Neural progenitor cell (in vitro differentiated cells): ENCODE measurements around the gene PTPRK. TPM values are rescaled to one million over a fixed set of nuclear protein-coding genes. Genes with fewer than 3 reads are reported as not detected.

Experiments used
- DNase-seq: peaks from one replicate; pipeline ENCODE4 v3.0.0-alpha.2; 2016; ENCODE audit warnings: low spot score
- H2AFZ ChIP-seq: fragments of 200-600 bp; sonication (generic); replicated peaks from 2 replicates; pipeline ENCODE4 v1.6.1; 2016; ENCODE audit warnings: antibody characterized with exemption
- H3F3A ChIP-seq: fragments of 200-600 bp; sonication (generic); 2 replicates; pipeline ENCODE4 v1.6.1; 2016; ENCODE audit warnings: antibody characterized with exemption, low read depth
- H3K27ac ChIP-seq: fragments of 200-600 bp; sonication (generic); 2 replicates; pipeline ENCODE4 v1.5.1; 2016; ENCODE audit warnings: mild to moderate bottlenecking
- H3K27me3 ChIP-seq: fragments of 200-600 bp; sonication (generic); 2 replicates; pipeline ENCODE4 v1.6.1; 2016; ENCODE audit warnings: mild to moderate bottlenecking, moderate library complexity
- H3K36me3 ChIP-seq: fragments of 200-600 bp; sonication (generic); 2 replicates; pipeline ENCODE4 v1.5.1; 2016
- H3K4me1 ChIP-seq: fragments of 200-600 bp; sonication (generic); 2 replicates; pipeline ENCODE4 v1.6.1; 2016; ENCODE audit warnings: mixed run types
- H3K4me2 ChIP-seq: fragments of 200-600 bp; sonication (generic); 2 replicates; pipeline ENCODE4 v1.6.1; 2016
- H3K4me3 ChIP-seq: fragments of 200-600 bp; sonication (generic); 2 replicates; pipeline ENCODE4 v1.5.1; 2016
- H3K79me2 ChIP-seq: fragments of 200-600 bp; sonication (generic); 2 replicates; pipeline ENCODE4 v1.6.1; 2016; ENCODE audit warnings: low read depth
- H3K9ac ChIP-seq: fragments of 200-600 bp; sonication (generic); 2 replicates; pipeline ENCODE4 v1.6.1; 2016
- H3K9me3 ChIP-seq: fragments of 200-600 bp; sonication (generic); 2 replicates; pipeline ENCODE4 v1.5.1; 2016; ENCODE audit warnings: low read depth
- H4K20me1 ChIP-seq: fragments of 200-600 bp; sonication (generic); 2 replicates; pipeline ENCODE4 v1.6.1; 2016; ENCODE audit warnings: low read depth
- H3K27ac Mint-ChIP-seq: 3 replicates; pipeline ENCODE4 v1.8.0; 2021; ENCODE audit warnings: mixed read lengths
- H3K27me3 Mint-ChIP-seq: 2 replicates; pipeline ENCODE4 v1.8.0; 2022; ENCODE audit warnings: low read depth, mild to moderate bottlenecking, inconsistent platforms, moderate library complexity, mixed read lengths; ENCODE audit not compliant: insufficient read depth
- H3K36me3 Mint-ChIP-seq: 3 replicates; pipeline ENCODE4 v1.8.0; 2021; ENCODE audit warnings: mixed read lengths
- H3K4me1 Mint-ChIP-seq: 3 replicates; pipeline ENCODE4 v1.8.0; 2021; ENCODE audit warnings: mixed read lengths
- H3K4me3 Mint-ChIP-seq: 3 replicates; pipeline ENCODE4 v1.8.0; 2021; ENCODE audit warnings: mild to moderate bottlenecking, moderate library complexity, mixed read lengths
- H3K9me3 Mint-ChIP-seq: 3 replicates; pipeline ENCODE4 v1.8.0; 2020; ENCODE audit warnings: mixed read lengths
- EZH2 ChIP-seq: fragments of 200-600 bp; sonication (generic); IDR thresholded peaks from 2 replicates; pipeline ENCODE4 v1.6.1; 2017; ENCODE audit warnings: antibody characterized with exemption, mild to moderate bottlenecking, moderate library complexity
- EZH2phosphoT487 ChIP-seq: fragments of 200-600 bp; sonication (generic); IDR thresholded peaks from 2 replicates; pipeline ENCODE4 v1.6.1; 2017; ENCODE audit warnings: antibody characterized with exemption
- total RNA-seq: library from RNA; depleted of rRNA; stranded (reverse); fragments of >200 nt; gene quantifications from 2 replicates; pipeline ENCODE4 v1.2.3, GENCODE V29; 2015; ENCODE audit warnings: low replicate concordance
- TF ChIP-seq, protein P1 (sequence below): fragments of 200-600 bp; sonication (generic); IDR thresholded peaks from 2 replicates; pipeline ENCODE4 v1.5.1; 2017; ENCODE audit warnings: antibody characterized with exemption, mild to moderate bottlenecking

PTPRK gene
- total RNA-seq, 1 donor from 2014 or later, result 35.0 TPM

DNA sequence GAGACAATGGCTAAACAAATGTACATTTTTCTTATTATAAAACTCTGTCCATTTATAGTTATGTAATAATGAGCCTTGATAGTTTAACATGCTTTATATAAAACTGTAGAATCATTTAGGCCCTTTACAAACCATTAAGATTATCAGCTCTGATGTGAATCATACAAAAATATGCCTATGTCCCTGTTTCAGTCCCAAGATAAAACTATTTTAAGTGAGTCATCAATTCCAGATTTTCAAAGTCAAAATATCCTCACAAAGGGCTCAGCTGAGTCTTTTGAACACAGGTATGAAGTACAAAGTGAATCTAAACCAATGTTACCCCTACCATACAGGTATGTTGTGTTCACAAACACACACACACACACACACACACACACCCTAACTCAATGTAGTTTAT, 88.0 kb downstream of the PTPRK start:
- H3K4me2 ChIP-seq, result no peak overlapping the region
- H4K20me1 ChIP-seq, result peaks cover 6% of the 10 kb centered on the region
- TF ChIP-seq EZH2 (no peak), EZH2phosphoT487 (no peak)
- TF ChIP-seq, protein P1, sequence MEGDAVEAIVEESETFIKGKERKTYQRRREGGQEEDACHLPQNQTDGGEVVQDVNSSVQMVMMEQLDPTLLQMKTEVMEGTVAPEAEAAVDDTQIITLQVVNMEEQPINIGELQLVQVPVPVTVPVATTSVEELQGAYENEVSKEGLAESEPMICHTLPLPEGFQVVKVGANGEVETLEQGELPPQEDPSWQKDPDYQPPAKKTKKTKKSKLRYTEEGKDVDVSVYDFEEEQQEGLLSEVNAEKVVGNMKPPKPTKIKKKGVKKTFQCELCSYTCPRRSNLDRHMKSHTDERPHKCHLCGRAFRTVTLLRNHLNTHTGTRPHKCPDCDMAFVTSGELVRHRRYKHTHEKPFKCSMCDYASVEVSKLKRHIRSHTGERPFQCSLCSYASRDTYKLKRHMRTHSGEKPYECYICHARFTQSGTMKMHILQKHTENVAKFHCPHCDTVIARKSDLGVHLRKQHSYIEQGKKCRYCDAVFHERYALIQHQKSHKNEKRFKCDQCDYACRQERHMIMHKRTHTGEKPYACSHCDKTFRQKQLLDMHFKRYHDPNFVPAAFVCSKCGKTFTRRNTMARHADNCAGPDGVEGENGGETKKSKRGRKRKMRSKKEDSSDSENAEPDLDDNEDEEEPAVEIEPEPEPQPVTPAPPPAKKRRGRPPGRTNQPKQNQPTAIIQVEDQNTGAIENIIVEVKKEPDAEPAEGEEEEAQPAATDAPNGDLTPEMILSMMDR, result no peak
- Mint-ChIP-seq H3K4me1 (peaks cover 4% of the 10 kb centered on the region), H3K4me3 (no peak overlapping the region), H3K36me3 (peaks cover 1% of the 10 kb centered on the region), H3K9me3 (no peaks in the 10 kb centered on the region), H3K27me3 (no peaks in the 10 kb centered on the region), H3K27ac (no peak overlapping the region)
- peaks cover 38% of the 10 kb centered on the region for H3K79me2 ChIP-seq
- H3K36me3 ChIP-seq, result no peaks in the 10 kb centered on the region
- H3K4me3 ChIP-seq, result no peak overlapping the region
- no peaks in the 10 kb centered on the region for H3K27me3 ChIP-seq
- H3K27ac ChIP-seq, result no peak overlapping the region
- DNase-seq, result no peak
- no peaks in the 10 kb centered on the region for H3F3A ChIP-seq
- H3K9me3 ChIP-seq, result no peaks in the 10 kb centered on the region
- peaks cover 31% of the 10 kb centered on the region for H3K4me1 ChIP-seq
- H2AFZ ChIP-seq, result no peak overlapping the region
- H3K9ac ChIP-seq, result no peak overlapping the region

- DNase-seq, result no peak
- TF ChIP-seq EZH2phosphoT487 (no peak), EZH2 (no peak)
- TF ChIP-seq, protein P1, result no peak
- H3K9me3 Mint-ChIP-seq, result no peaks in the 10 kb centered on the region
- peaks cover 26% of the 10 kb centered on the region for H3K79me2 ChIP-seq
- no peak overlapping the region for H3K27ac Mint-ChIP-seq
- H3K9me3 ChIP-seq, result no peaks in the 10 kb centered on the region
- no peaks in the 10 kb centered on the region for H3K27me3 ChIP-seq
- H3K27ac ChIP-seq, result no peak overlapping the region
- H2AFZ ChIP-seq, result no peak overlapping the region
- H3K36me3 ChIP-seq, result no peaks in the 10 kb centered on the region
- no peak overlapping the region for H3K4me3 ChIP-seq
- H3K4me1 ChIP-seq, result peaks cover 15% of the 10 kb centered on the region
- no peaks in the 10 kb centered on the region for H3K27me3 Mint-ChIP-seq
- H3K36me3 Mint-ChIP-seq, result peaks cover 1% of the 10 kb centered on the region
- H4K20me1 ChIP-seq, result no peaks in the 10 kb centered on the region
- H3K4me2 ChIP-seq, result no peak overlapping the region
- no peaks in the 10 kb centered on the region for H3F3A ChIP-seq
- H3K4me3 Mint-ChIP-seq, result no peak overlapping the region
- H3K9ac ChIP-seq, result no peak overlapping the region
- H3K4me1 Mint-ChIP-seq, result peaks cover 10% of the 10 kb centered on the region
Observed at GRCh38 chr6:128427139-128427538, 93.3 kb downstream of the PTPRK start.

GRCh38 chr6:128425856-128426255, 94.5 kb downstream of the PTPRK start:
- Mint-ChIP-seq H3K9me3 (no peaks in the 10 kb centered on the region), H3K4me3 (no peak overlapping the region), H3K4me1 (peaks cover 10% of the 10 kb centered on the region), H3K27ac (no peak overlapping the region), H3K36me3 (peaks cover 3% of the 10 kb centered on the region), H3K27me3 (no peaks in the 10 kb centered on the region)
- H3K27ac ChIP-seq, result no peak overlapping the region
- peaks cover 10% of the 10 kb centered on the region for H3K4me1 ChIP-seq
- no peak overlapping the region for H2AFZ ChIP-seq
- H3K36me3 ChIP-seq, result no peaks in the 10 kb centered on the region
- DNase-seq, result no peak
- H3K4me2 ChIP-seq, result no peak overlapping the region
- H3K27me3 ChIP-seq, result no peaks in the 10 kb centered on the region
- no peaks in the 10 kb centered on the region for H3K9me3 ChIP-seq
- no peak overlapping the region for H3K4me3 ChIP-seq
- H4K20me1 ChIP-seq, result no peaks in the 10 kb centered on the region
- TF ChIP-seq, protein P1, result no peak
- TF ChIP-seq EZH2, result no peak
- no peak for TF ChIP-seq EZH2phosphoT487
- peaks cover 17% of the 10 kb centered on the region for H3K79me2 ChIP-seq
- H3F3A ChIP-seq, result no peaks in the 10 kb centered on the region
- no peak overlapping the region for H3K9ac ChIP-seq
